ENCODE data around the gene ASAP2.
"Not testable (repeated sequence)": the region's sequence is repeated elsewhere in the genome, so short reads cannot be mapped to it uniquely, and the experiment has no call there.

The ASAP2 gene

DNA sequence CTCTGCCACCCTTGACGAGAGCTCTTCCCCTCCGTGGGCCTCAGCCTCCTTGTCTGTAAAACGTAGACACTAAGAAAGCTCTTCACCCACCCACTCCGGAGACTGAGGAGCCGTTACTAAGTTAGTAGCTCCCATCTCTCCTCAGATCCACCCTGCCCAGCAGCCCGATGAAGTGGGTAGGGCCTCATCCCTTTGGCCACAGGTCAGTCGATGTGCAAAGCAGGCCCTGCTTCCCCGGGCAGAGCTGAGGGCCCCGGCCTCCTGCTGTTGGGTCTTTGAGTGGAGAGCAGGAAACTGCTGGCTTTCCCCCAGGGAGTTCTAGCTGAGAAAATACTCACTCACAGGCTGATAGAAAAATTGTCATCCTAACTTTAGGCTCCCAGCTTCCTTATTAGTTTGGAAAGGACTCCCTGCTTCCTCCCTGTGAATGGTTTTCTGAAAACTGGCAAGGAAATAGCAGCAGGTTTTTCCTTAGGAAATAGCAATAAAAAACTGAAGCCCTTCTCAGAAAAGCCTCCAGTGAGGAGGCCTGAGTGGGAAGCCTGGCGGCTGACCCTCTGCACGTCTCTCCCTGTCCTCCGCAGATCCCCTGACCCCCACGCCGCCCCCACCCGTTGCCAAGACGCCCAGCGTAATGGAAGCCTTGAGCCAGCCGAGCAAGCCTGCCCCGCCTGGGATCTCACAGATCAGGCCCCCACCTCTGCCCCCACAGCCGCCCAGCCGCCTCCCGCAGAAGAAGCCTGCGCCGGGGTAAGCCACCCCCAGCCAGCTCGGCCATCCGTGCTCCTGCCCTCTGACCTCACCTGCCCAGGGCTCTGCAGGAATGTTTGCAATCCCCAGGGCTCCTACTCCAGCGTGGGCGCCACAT is 186.5 kb downstream of the ASAP2 start:
- peak; percentile 52 for DNase-seq (ENCODE audit: low read depth)
- TF ChIP-seq, protein P1, sequence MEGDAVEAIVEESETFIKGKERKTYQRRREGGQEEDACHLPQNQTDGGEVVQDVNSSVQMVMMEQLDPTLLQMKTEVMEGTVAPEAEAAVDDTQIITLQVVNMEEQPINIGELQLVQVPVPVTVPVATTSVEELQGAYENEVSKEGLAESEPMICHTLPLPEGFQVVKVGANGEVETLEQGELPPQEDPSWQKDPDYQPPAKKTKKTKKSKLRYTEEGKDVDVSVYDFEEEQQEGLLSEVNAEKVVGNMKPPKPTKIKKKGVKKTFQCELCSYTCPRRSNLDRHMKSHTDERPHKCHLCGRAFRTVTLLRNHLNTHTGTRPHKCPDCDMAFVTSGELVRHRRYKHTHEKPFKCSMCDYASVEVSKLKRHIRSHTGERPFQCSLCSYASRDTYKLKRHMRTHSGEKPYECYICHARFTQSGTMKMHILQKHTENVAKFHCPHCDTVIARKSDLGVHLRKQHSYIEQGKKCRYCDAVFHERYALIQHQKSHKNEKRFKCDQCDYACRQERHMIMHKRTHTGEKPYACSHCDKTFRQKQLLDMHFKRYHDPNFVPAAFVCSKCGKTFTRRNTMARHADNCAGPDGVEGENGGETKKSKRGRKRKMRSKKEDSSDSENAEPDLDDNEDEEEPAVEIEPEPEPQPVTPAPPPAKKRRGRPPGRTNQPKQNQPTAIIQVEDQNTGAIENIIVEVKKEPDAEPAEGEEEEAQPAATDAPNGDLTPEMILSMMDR (IDR thresholded peaks at IDR 0.05; ENCODE audit: low read length, missing control alignments), result no peak
- H3K4me3 ChIP-seq (replicated peaks; ENCODE audit: low read depth, low read length), result no peak overlapping the region

DNA sequence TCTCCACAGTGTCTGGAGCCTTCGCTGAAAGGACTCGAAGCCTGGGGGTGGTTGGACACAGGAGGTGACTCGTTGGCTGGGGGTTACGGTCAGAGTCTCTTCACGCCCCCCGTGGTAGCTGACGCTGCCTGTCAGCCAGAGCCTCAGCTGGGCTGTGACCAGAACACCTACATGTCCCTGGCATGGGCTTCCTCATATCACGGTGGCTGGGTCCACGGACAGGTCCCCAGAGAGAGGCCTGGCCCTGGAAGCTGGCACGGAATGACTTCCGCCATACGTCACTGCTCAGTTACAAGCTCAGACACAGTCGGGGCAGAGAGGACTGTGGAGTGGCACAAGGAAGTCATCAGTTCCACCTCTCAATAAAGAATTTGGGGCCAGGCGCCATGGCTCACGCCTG is 188.2 kb downstream of the ASAP2 start:
- TF ChIP-seq, protein P1 (IDR thresholded peaks at IDR 0.05; ENCODE audit: low read length, missing control alignments), result no peak
- no peak for DNase-seq (ENCODE audit: low read depth)
- no peak overlapping the region for H3K4me3 ChIP-seq (replicated peaks; ENCODE audit: low read depth, low read length)

DNA sequence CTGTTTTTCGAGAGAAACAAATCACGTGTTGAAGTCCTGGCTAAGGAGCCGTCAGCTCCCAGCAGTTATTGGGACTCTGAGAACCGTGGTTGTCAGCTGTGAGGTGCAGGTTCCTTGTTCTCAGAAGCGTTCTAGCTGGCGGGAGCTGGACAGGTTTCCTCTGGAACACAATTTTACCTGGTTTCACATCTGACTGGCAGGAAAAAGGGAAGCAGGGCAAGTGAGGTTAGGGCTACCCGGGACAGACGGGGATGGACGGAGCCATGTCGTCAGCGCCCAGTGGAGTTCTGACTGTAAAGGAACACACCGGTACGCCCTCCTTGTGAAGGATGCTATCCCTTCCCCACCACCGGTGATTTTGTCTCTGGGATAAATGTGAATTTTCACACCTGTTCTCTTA is 190.6 kb downstream of the ASAP2 start:
- TF ChIP-seq, protein P1 (IDR thresholded peaks at IDR 0.05; ENCODE audit: low read length, missing control alignments), result no peak
- DNase-seq (ENCODE audit: low read depth), result no peak
- no peak overlapping the region for H3K4me3 ChIP-seq (replicated peaks; ENCODE audit: low read depth, low read length)

DNA sequence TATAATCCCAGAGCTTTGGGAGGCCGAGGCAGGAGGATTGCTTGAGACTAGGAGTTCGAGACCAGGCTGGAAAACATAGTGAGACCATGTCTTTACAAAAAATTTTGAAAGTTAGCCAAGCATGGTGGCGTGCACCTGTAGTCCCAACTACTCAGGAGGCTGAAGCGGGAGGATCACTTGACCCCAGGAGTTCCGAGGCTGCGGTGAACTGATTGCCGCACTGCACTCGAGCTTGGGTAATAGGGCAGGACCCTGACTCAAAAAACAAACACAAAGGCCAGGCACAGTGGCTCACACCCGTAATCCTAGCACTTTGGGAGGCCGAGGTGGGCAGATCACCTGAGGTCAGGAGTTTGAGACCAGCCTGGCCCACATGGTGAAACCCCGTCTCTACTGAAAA is 191.6 kb downstream of the ASAP2 start:
- H3K4me3 ChIP-seq (replicated peaks; ENCODE audit: low read depth, low read length); DNase-seq (ENCODE audit: low read depth): not testable (repeated sequence)

DNA sequence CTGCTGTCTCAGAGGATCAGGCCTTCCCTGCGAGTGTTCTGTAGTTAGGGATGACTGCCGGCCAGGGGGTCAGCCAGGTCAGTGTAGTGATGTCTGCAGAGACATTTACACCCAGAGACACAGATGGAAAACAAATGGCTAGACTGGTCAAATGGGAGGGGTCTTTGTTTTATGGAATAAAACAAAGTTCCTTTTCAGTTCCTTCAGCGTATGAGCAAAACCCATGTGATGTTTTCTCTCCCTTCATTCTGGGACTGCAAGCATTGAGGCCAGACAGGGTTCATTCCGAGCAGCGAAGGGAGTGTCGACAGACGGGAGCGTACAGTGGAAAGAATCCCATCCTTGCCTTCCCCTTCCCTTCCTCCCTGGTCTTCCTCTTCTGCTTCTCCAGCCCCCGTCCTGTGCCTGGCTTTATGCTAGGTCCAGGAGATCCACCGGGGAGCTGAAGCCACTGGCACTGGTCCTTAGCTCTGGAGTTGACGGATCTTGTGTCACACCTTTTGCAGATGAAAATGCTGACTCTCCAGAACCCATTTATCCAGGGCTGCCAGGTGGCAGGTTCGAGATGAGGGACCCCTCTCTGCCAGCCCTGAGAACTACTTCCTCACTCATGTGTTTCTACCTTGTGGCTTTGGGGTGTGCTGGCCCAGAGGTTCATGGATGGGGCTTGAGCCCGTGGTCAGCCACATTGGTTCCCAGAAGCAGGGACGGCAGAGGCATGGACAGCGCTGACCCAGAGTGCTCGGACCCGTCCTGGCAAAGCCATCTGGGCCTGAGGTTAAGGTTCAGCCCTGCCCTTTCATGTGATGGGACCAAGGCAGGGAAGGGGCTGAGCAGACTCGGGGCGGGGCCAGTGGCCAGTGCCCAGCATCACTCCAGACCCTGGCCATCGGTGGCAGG is 192.5 kb downstream of the ASAP2 start:
- no peak for DNase-seq (ENCODE audit: low read depth)
- TF ChIP-seq, protein P1 (IDR thresholded peaks at IDR 0.05; ENCODE audit: low read length, missing control alignments), result no peak
- no peak overlapping the region for H3K4me3 ChIP-seq (replicated peaks; ENCODE audit: low read depth, low read length)

DNA sequence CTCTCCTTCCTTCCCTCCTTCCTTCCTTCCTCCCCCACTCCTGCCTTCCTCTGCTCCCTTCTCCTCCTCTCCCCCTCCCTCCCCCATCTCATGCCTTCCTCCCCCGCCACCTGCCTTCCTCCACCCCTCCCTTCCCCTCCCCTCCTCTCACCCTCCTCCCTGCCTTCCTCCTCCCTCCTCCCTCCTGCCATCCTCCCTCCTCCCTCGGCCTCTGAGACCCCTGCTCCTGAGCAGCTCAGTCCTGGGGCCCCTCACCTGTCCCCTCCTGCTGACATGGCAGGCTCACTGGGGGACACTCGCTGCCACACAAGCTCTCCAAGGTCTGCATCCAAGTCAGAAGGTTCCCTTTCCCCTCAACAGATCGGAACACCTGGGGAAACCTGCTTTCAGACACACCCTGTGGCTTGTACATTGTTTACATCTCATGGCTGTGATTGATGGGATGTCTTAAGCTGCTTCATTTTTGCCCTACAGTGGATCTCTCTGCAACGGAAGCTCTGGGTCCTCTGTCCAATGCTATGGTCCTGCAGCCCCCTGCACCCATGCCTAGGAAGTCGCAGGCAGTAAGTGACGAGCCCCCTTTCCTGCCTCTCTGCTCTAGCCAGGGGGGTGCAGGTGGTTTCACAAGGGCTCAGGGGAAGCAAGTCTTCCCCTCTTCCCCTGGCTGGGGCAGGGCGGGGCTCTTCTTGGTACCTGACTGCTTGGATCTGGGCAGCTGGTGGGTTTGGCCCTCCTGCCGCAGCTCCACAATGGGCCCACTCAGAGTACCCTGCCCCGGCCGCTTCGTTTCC is 193.9 kb downstream of the ASAP2 start:
- TF ChIP-seq, protein P1 (IDR thresholded peaks at IDR 0.05; ENCODE audit: low read length, missing control alignments), result no peak
- H3K4me3 ChIP-seq (replicated peaks; ENCODE audit: low read depth, low read length), result no peak overlapping the region
- DNase-seq (ENCODE audit: low read depth), result no peak
